WTC11 (cell line): ENCODE data around the gene RAPGEF5.

Experiments used
- CREB1 ChIP-seq: sonication (generic); formaldehyde crosslinking; IDR thresholded peaks from 2 replicates; pipeline ENCODE4 v1.8.0; 2023; ENCODE audit warnings: mild to moderate bottlenecking, missing genetic modification reagents
- CREM ChIP-seq: sonication (generic); formaldehyde crosslinking; IDR thresholded peaks from 2 replicates; pipeline ENCODE4 v1.8.1; 2022; ENCODE audit warnings: mild to moderate bottlenecking, missing genetic modification reagents, moderate library complexity
- EMX1 ChIP-seq: fragments of 250-450 bp; sonication (Bioruptor Pico); IDR thresholded peaks from 2 replicates; pipeline ENCODE4 v1.8.0; 2021; ENCODE audit warnings: mild to moderate bottlenecking
- ESRRA ChIP-seq: sonication (generic); formaldehyde crosslinking; IDR thresholded peaks from 2 replicates; pipeline ENCODE4 v1.8.1; 2022; ENCODE audit warnings: mild to moderate bottlenecking, missing genetic modification reagents, borderline replicate concordance
- SP1 ChIP-seq: sonication (generic); formaldehyde crosslinking; conservative IDR thresholded peaks from 2 replicates; pipeline ENCODE4 v1.8.1; 2022; ENCODE audit warnings: missing genetic modification reagents
- ZNF263 ChIP-seq: sonication (generic); formaldehyde crosslinking; IDR thresholded peaks from 2 replicates; pipeline ENCODE4 v1.8.1; 2022; ENCODE audit warnings: low read depth, mild to moderate bottlenecking, moderate library complexity, missing genetic modification reagents
- TF ChIP-seq, protein P1 (sequence below): fragments of 200-600 bp; IDR thresholded peaks from 2 replicates; pipeline ENCODE4 v1.8.0; 2022; ENCODE audit warnings: antibody characterized with exemption
- TF ChIP-seq, protein P2 (sequence below): sonication (generic); formaldehyde crosslinking; IDR thresholded peaks from 2 replicates; pipeline ENCODE4 v1.8.0; 2022; ENCODE audit warnings: mild to moderate bottlenecking, missing genetic modification reagents

DNA sequence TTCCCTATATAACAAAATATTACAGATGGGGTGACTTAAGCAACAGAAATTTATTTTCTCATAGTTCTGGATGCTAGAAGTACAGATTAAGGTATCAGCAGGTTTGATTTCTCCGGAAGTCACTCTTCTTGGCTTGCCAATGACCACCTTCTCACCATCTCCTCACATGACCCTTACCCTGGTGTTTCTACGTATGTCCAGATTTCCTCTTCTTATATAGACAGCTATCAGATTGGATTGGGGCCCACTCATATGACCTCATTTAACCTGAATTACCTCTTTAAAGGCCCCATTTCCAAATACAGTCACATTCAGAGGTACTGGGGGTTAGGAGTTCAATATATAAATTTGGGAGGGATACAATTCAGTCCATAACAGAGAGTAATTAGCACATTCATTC, 17.0 kb upstream of the RAPGEF5 start:
- TF ChIP-seq ZNF263 (no peak), CREM (no peak), ESRRA (no peak), CREB1 (CRISPR knock-in tag) (no peak), EMX1 (CRISPR knock-in tag) (no peak), SP1 (no peak)
- TF ChIP-seq, protein P1, sequence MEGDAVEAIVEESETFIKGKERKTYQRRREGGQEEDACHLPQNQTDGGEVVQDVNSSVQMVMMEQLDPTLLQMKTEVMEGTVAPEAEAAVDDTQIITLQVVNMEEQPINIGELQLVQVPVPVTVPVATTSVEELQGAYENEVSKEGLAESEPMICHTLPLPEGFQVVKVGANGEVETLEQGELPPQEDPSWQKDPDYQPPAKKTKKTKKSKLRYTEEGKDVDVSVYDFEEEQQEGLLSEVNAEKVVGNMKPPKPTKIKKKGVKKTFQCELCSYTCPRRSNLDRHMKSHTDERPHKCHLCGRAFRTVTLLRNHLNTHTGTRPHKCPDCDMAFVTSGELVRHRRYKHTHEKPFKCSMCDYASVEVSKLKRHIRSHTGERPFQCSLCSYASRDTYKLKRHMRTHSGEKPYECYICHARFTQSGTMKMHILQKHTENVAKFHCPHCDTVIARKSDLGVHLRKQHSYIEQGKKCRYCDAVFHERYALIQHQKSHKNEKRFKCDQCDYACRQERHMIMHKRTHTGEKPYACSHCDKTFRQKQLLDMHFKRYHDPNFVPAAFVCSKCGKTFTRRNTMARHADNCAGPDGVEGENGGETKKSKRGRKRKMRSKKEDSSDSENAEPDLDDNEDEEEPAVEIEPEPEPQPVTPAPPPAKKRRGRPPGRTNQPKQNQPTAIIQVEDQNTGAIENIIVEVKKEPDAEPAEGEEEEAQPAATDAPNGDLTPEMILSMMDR: no peak
- TF ChIP-seq, protein P2, sequence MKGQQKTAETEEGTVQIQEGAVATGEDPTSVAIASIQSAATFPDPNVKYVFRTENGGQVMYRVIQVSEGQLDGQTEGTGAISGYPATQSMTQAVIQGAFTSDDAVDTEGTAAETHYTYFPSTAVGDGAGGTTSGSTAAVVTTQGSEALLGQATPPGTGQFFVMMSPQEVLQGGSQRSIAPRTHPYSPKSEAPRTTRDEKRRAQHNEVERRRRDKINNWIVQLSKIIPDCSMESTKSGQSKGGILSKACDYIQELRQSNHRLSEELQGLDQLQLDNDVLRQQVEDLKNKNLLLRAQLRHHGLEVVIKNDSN (CRISPR knock-in tag): no peak
